OCI-LY1 (cell line): ENCODE measurements around the gene SLC38A7.
A peak's percentile ranks its signal among the peaks of the same experiment; 100 is the strongest.

Experiments used
- H2AFZ ChIP-seq: fragments of 200-600 bp; sonication (generic), shearing (Covaris generic); 2 replicates; pipeline ENCODE4 v1.6.0; 2014; ENCODE audit warnings: antibody characterized with exemption, mild to moderate bottlenecking, low read length
- H3F3A ChIP-seq: fragments of 200-600 bp; sonication (generic), shearing (Covaris generic); 2 replicates; pipeline ENCODE4 v1.6.0; 2014; ENCODE audit warnings: mild to moderate bottlenecking, antibody characterized with exemption, low read length, moderate library complexity; ENCODE audit not compliant: insufficient read depth
- H3K27ac ChIP-seq: fragments of 200-600 bp; sonication (generic); 2 replicates; pipeline ENCODE4 v1.5.1; 2014; ENCODE audit warnings: low read length, mixed run types, mild to moderate bottlenecking, low read depth; ENCODE audit not compliant: poor library complexity, severe bottlenecking
- H3K27me3 ChIP-seq: fragments of 200-600 bp; sonication (generic); 2 replicates; pipeline ENCODE4 v1.6.0; 2014; ENCODE audit warnings: antibody characterized with exemption, mild to moderate bottlenecking, low read length, moderate library complexity; ENCODE audit not compliant: insufficient read depth
- H3K36me3 ChIP-seq: fragments of 200-600 bp; sonication (generic); 2 replicates; pipeline ENCODE4 v1.6.1; 2014; ENCODE audit warnings: mild to moderate bottlenecking, antibody characterized with exemption, low read length, moderate library complexity, mixed read lengths; ENCODE audit not compliant: insufficient read depth
- H3K4me1 ChIP-seq: fragments of 200-600 bp; sonication (generic); 2 replicates; pipeline ENCODE4 v1.5.1; 2014; ENCODE audit warnings: mild to moderate bottlenecking, low read length, moderate library complexity; ENCODE audit not compliant: insufficient read depth, severe bottlenecking
- H3K4me2 ChIP-seq: fragments of 200-600 bp; sonication (generic), shearing (Covaris generic); 2 replicates; pipeline ENCODE4 v1.6.1; 2014; ENCODE audit warnings: low read length
- H3K4me3 ChIP-seq: fragments of 200-600 bp; sonication (generic); 2 replicates; pipeline ENCODE4 v1.5.1; 2014; ENCODE audit warnings: low read length, low read depth, mild to moderate bottlenecking, mixed read lengths; ENCODE audit not compliant: poor library complexity, severe bottlenecking
- H3K79me2 ChIP-seq: fragments of 200-600 bp; shearing (Covaris generic); 2 replicates; pipeline ENCODE4 v1.6.1; 2016; ENCODE audit warnings: mixed run types, low read length, mixed read lengths; ENCODE audit not compliant: insufficient read depth
- H3K9ac ChIP-seq: fragments of 200-600 bp; sonication (generic), shearing (Covaris generic); 2 replicates; pipeline ENCODE4 v1.6.1; 2014; ENCODE audit warnings: mild to moderate bottlenecking, low read length, mixed read lengths
- H3K9me2 ChIP-seq: fragments of 200-600 bp; sonication (generic), shearing (Covaris generic); 2 replicates; pipeline ENCODE4 v1.6.1; 2014; ENCODE audit warnings: low read depth, mild to moderate bottlenecking, low read length, mixed read lengths
- H3K9me3 ChIP-seq: fragments of 200-600 bp; shearing (Covaris generic); 2 replicates; pipeline ENCODE4 v1.6.1; 2014; ENCODE audit warnings: low read length, mixed read lengths
- H4K20me1 ChIP-seq: fragments of 200-600 bp; sonication (generic), shearing (Covaris generic); 2 replicates; pipeline ENCODE4 v1.6.0; 2016; ENCODE audit warnings: mild to moderate bottlenecking, low read length; ENCODE audit not compliant: insufficient read depth
- EZH2 ChIP-seq: fragments of 200-600 bp; sonication (generic), shearing (Covaris generic); IDR thresholded peaks from 2 replicates; pipeline ENCODE4 v1.8.0; 2017; ENCODE audit warnings: borderline replicate concordance, mixed run types, mild to moderate bottlenecking, antibody characterized with exemption, low read length, moderate library complexity, mixed read lengths
- TF ChIP-seq, protein P1 (sequence below): fragments of 200-600 bp; sonication (generic), shearing (Covaris generic); IDR thresholded peaks from 2 replicates; pipeline ENCODE4 v1.5.1; 2017; ENCODE audit warnings: mild to moderate bottlenecking, antibody characterized with exemption, low read length, moderate library complexity, mixed read lengths

The SLC38A7 gene, protein sequence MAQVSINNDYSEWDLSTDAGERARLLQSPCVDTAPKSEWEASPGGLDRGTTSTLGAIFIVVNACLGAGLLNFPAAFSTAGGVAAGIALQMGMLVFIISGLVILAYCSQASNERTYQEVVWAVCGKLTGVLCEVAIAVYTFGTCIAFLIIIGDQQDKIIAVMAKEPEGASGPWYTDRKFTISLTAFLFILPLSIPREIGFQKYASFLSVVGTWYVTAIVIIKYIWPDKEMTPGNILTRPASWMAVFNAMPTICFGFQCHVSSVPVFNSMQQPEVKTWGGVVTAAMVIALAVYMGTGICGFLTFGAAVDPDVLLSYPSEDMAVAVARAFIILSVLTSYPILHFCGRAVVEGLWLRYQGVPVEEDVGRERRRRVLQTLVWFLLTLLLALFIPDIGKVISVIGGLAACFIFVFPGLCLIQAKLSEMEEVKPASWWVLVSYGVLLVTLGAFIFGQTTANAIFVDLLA

DNA sequence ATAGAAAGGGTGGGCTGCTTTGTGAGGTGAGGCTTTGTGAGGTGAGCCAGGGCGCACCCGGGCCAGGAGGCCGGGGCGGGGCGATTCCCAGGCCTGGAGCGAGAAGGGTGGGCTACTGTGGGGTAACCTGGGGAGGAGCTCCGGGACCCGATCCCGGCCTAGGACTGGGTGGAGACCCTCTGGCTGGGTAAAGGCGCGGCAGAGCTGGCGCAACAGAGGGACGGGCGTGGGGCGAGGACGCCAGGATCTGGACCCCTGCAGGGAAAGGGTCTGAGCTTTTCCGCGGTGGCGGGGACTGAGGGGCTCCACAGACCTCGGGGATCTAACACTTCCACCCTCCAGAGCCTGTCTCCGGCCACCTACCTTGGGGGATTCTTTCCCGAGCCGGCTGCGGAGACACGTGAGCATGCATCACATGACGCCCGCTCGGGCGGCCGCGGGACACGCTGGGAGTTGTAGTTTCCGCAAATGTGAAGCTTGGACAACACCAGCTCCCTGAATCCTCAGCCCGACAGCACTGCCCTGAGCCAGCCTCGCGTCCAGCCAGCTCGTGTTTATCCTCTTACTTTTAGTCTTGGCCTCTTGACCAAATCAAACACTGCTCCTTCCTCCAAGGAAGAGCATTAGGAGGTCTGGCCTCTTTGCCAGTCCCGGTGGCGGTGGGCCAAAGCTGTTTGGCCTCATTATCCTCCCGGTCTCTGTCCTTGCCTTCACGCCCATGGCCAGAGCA is at the start of gene SLC38A7:
TSS of gene SLC38A7 (minus strand) at position 417 of the 730 bp plus-strand sequence. CDS start 4,644 bp downstream, outside the sequence.
- Histone ChIP-seq H4K20me1 (no peaks in the 10 kb centered on the region), H3K36me3 (0 out of 2 replicates have a peak, but pooled peaks cover 6% of the 10 kb centered on the region)
- TF ChIP-seq, protein P1, sequence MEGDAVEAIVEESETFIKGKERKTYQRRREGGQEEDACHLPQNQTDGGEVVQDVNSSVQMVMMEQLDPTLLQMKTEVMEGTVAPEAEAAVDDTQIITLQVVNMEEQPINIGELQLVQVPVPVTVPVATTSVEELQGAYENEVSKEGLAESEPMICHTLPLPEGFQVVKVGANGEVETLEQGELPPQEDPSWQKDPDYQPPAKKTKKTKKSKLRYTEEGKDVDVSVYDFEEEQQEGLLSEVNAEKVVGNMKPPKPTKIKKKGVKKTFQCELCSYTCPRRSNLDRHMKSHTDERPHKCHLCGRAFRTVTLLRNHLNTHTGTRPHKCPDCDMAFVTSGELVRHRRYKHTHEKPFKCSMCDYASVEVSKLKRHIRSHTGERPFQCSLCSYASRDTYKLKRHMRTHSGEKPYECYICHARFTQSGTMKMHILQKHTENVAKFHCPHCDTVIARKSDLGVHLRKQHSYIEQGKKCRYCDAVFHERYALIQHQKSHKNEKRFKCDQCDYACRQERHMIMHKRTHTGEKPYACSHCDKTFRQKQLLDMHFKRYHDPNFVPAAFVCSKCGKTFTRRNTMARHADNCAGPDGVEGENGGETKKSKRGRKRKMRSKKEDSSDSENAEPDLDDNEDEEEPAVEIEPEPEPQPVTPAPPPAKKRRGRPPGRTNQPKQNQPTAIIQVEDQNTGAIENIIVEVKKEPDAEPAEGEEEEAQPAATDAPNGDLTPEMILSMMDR: no peak
- no peak for TF ChIP-seq EZH2

DNA sequence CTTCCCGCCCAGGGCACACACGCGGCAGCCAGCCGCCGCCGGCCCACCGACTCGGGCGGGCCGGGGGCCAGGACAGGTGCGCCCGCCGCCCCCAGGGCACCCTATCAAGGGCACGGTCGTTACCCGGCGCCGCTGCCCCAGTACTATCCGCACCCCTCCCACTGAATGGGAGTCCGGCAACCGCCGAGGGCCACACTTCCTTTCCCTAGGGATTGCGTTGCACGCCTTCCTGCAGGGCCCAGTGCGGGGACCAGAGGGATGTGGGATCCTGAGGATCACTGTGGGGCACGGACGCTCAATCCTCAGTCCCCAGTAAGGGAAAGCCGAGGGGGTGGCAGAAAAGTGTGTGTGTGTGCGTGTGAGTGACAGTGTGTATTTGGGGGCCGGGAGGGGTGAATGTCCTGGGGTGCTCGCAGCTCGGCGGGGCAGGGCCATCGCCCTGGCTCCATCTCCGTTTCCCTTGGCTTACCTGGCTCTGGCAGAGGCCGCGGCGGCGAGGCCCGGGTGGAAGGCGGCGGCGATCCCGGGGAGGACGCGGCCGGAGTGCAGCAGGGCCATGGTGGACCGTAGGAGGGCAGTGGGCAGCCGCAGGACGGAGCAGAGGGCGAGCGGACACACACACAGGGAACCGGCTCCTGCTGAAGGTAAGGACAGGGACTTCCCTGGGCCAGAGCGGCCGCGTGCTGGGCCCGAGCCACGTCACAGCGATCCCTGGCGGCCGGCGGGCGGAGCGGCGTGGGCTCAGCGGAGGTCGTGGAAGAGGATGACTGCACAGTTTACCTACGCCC is 49.3 kb upstream of the SLC38A7 start, which contains the start of gene GOT2:
TSS of gene GOT2 (minus strand) at position 646 of the 788 bp plus-strand sequence. CDS start at position 558, 88 bp downstream.
- Histone ChIP-seq H3K27ac (peak within 1 kb of the TSS; percentile 6), H3K36me3 (no peaks in the 10 kb centered on the region; the same call in 1 of the 2 replicates), H3K79me2 (peaks cover 34% of the 10 kb centered on the region), H3K4me3 (peak within 1 kb of the TSS; percentile 86), H3K9me3 (no peaks in the 10 kb centered on the region), H4K20me1 (no peaks in the 10 kb centered on the region), H3F3A (no peaks in the 10 kb centered on the region), H3K9ac (peak within 1 kb of the TSS; percentile 86), H3K4me1 (peaks cover 51% of the 10 kb centered on the region), H3K27me3 (no peaks in the 10 kb centered on the region), H3K9me2 (no peaks in the 10 kb centered on the region), H3K4me2 (peak within 1 kb of the TSS; percentile 77), H2AFZ (0 out of 2 replicates have a peak within 1 kb of the TSS, but pooled peaks have one; percentile 34)
- TF ChIP-seq EZH2: no peak
- TF ChIP-seq, protein P1: peak; percentile 89

More for the DNA sequence above, at the start of gene SLC38A7:
- Histone ChIP-seq H3K9me3 (no peaks in the 10 kb centered on the region), H3K9ac (peak within 1 kb of the TSS; percentile 84), H3K27ac (no peak within 1 kb of the TSS), H3K9me2 (no peaks in the 10 kb centered on the region), H3K79me2 (no peaks in the 10 kb centered on the region), H3K4me1 (peaks cover 15% of the 10 kb centered on the region), H3K4me2 (peak within 1 kb of the TSS; percentile 96), H2AFZ (peak within 1 kb of the TSS; percentile 100), H3K4me3 (peak within 1 kb of the TSS; percentile 98), H3K27me3 (no peaks in the 10 kb centered on the region), H3F3A (no peaks in the 10 kb centered on the region)

DNA sequence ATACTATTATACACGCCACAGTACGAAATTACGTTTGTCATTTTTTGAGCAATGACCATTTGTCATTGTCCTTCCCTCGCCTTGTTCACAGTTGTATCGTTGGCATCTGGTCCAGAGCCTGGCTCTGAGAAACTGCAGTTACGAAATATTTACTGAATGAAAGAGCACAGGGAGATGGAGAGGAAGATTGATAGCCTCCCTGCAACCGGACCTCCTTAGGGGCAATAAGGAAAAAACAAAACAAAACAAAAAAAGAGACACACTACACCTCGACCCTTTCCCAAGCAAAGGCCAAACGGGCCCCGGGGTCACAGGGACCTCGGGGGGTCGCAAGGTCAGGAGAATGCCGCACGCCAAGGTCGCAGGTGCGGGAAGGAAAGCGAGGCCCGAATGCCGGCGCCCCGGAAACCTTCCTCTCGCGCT is 48.7 kb upstream of the SLC38A7 start:
- Histone ChIP-seq H3K4me2 (peak overlapping the region; percentile 77), H2AFZ (no peak overlapping the region), H3F3A (no peaks in the 10 kb centered on the region), H3K9ac (peak overlapping the region; percentile 86), H3K4me1 (peaks cover 57% of the 10 kb centered on the region), H3K36me3 (no peaks in the 10 kb centered on the region; the same call in 1 of the 2 replicates), H3K4me3 (peak overlapping the region; percentile 86), H3K27me3 (no peaks in the 10 kb centered on the region), H3K27ac (peak overlapping the region; percentile 6), H3K79me2 (peaks cover 34% of the 10 kb centered on the region), H3K9me2 (no peaks in the 10 kb centered on the region), H4K20me1 (no peaks in the 10 kb centered on the region), H3K9me3 (no peaks in the 10 kb centered on the region)
- TF ChIP-seq, protein P1: no peak
- no peak for TF ChIP-seq EZH2
